Prostate gland (tissue), 2 donors: ENCODE measurements around the gene GNAQ.

ENCODE experiments used
- CTCF ChIP-seq, 4 experiments: fragments of 200-600 bp in 2 of 4; fragments of 450-650 bp in 2 of 4; sonication (generic) in 2 of 4; IDR thresholded peaks; 1 replicate in 3 of 4; 2 replicates in 1 of 4; pipeline ENCODE4 v1.5.1; 2016 to 2019; ENCODE audit warnings: antibody characterized with exemption in 4 of 4, mild to moderate bottlenecking in 2 of 4, moderate library complexity in 2 of 4
- POLR2A ChIP-seq: fragments of 450-650 bp; IDR thresholded peaks from one replicate; pipeline ENCODE4 v1.6.1; 2016; ENCODE audit warnings: antibody characterized with exemption, mild to moderate bottlenecking

GRCh38 chr9:77834898-77835488 is 196.6 kb downstream of the GNAQ start:
- TF ChIP-seq CTCF (IDR thresholded peaks at IDR 0.05) (no peak), POLR2A (no peak)
